ENCODE results near the gene EYS. TPM values are rescaled to one million over a fixed set of nuclear protein-coding genes. Genes with fewer than 3 reads are reported as not detected.

EYS gene
- total and polyA plus RNA-seq, 4 donors: 0.08 to 0.63 (median 0.36) TPM

- Histone ChIP-seq H3K27me3 (ENCODE audit: control insufficient read depth in 4 of 4, insufficient read depth in 4 of 4, low read length in 3 of 4) (no peaks in the 10 kb centered on the region), H3K4me3 (ENCODE audit: low read depth in 1 of 3, low read length in 3 of 3) (no peak overlapping the region), H3K27ac (ENCODE audit: low read depth in 1 of 2, low read length in 2 of 2) (no peak overlapping the region), H3K9ac (ENCODE audit: low read depth in 1 of 2, low read length in 2 of 2) (no peak overlapping the region), H3K9me3 (ENCODE audit: control insufficient read depth in 4 of 4, low read length in 3 of 4) (no peaks in the 10 kb centered on the region), H3K4me1 (ENCODE audit: control insufficient read depth in 4 of 4, insufficient read depth in 4 of 4, low read length in 3 of 4) (no peaks in the 10 kb centered on the region), H3K36me3 (ENCODE audit: control insufficient read depth in 4 of 4, insufficient read depth in 3 of 4, low read depth in 1 of 4, low read length in 3 of 4) (no peaks in the 10 kb centered on the region)
- TF ChIP-seq REST (IDR thresholded peaks at IDR 0.05) (no peak), JUND (IDR thresholded peaks at IDR 0.05) (no peak), YY1 (IDR thresholded peaks at IDR 0.05) (no peak), RAD21 (IDR thresholded peaks at IDR 0.05) (no peak), TAF1 (conservative IDR thresholded peaks at IDR 0.05) (no peak), ZBTB33 (IDR thresholded peaks at IDR 0.05) (no peak), EGR1 (IDR thresholded peaks at IDR 0.05; ENCODE audit: low read depth in 2 of 2) (no peak), NR2F2 (IDR thresholded peaks at IDR 0.05) (no peak), HNF4G (IDR thresholded peaks at IDR 0.05) (no peak), RXRA (IDR thresholded peaks at IDR 0.05) (no peak), SP1 (IDR thresholded peaks at IDR 0.05) (no peak)
- DNase-seq (ENCODE audit: low spot score): no peak
- WGBS: 72% methylated on average over 1 of the region's 1 CpG
These were observed 1578.6 kb downstream of the EYS start for GRCh38 chr6:64128301-64129024.

GRCh38 chr6:64123761-64124633 is 1583.0 kb downstream of the EYS start:
- Histone ChIP-seq H3K9ac (ENCODE audit: low read depth in 1 of 2, low read length in 2 of 2) (no peak overlapping the region), H3K9me3 (ENCODE audit: control insufficient read depth in 4 of 4, low read length in 3 of 4) (no peaks in the 10 kb centered on the region), H3K27me3 (ENCODE audit: control insufficient read depth in 4 of 4, insufficient read depth in 4 of 4, low read length in 3 of 4) (no peaks in the 10 kb centered on the region), H3K4me3 (ENCODE audit: low read depth in 1 of 3, low read length in 3 of 3) (no peak overlapping the region), H3K4me1 (ENCODE audit: control insufficient read depth in 4 of 4, insufficient read depth in 4 of 4, low read length in 3 of 4) (no peaks in the 10 kb centered on the region), H3K27ac (ENCODE audit: low read depth in 1 of 2, low read length in 2 of 2) (no peak overlapping the region), H3K36me3 (ENCODE audit: control insufficient read depth in 4 of 4, insufficient read depth in 3 of 4, low read depth in 1 of 4, low read length in 3 of 4) (no peaks in the 10 kb centered on the region)
- 66% methylated on average over 5 of the region's 5 CpGs for WGBS
- no peak for DNase-seq (ENCODE audit: low spot score)
- TF ChIP-seq FOXA2 (IDR thresholded peaks at IDR 0.05): no peak
- TF ChIP-seq TAF1 (conservative IDR thresholded peaks at IDR 0.05): no peak
- TF ChIP-seq YY1 (IDR thresholded peaks at IDR 0.05): no peak
- TF ChIP-seq FOXA1 (IDR thresholded peaks at IDR 0.05): no peak
- TF ChIP-seq MAX (IDR thresholded peaks at IDR 0.05): no peak
- no peak for TF ChIP-seq JUND (IDR thresholded peaks at IDR 0.05)
- TF ChIP-seq ZBTB33 (IDR thresholded peaks at IDR 0.05): no peak
- no peak for TF ChIP-seq HNF4G (IDR thresholded peaks at IDR 0.05)
- no peak for TF ChIP-seq HNF4A (conservative IDR thresholded peaks at IDR 0.05)
